Epithelial cell of esophagus (primary cell): ENCODE results near the gene RBM18.

ENCODE experiments used
- DNase-seq: peaks from one replicate; pipeline ENCODE4 v3.0.0; 2010; ENCODE audit warnings: low read depth
- H3K4me3 ChIP-seq: 2 replicates; pipeline ENCODE4 v1.5.1; 2011; ENCODE audit warnings: mild to moderate bottlenecking, low read length, control low read depth
- CTCF ChIP-seq: IDR thresholded peaks from 2 replicates; pipeline ENCODE4 v1.5.1; 2011; ENCODE audit warnings: low read depth, mild to moderate bottlenecking, low read length, control low read depth, inconsistent platforms; ENCODE audit not compliant: insufficient read depth; ENCODE audit errors: missing control alignments

RBM18 gene

GRCh38 chr9:122213589-122214413 lies 50.8 kb downstream of the RBM18 start:
- peak overlapping the region; percentile 34 for H3K4me3 ChIP-seq
- TF ChIP-seq CTCF = no peak
- DNase-seq = peak; percentile 87

GRCh38 chr9:122213102-122213588 lies 51.5 kb downstream of the RBM18 start:
- TF ChIP-seq CTCF = no peak
- no peak for DNase-seq
- peak overlapping the region; percentile 34 for H3K4me3 ChIP-seq

- no peak for TF ChIP-seq CTCF
- no peak overlapping the region for H3K4me3 ChIP-seq
- DNase-seq = no peak
These were observed 52.1 kb downstream of the RBM18 start for GRCh38 chr9:122212473-122213004.

GRCh38 chr9:122209451-122209850 lies 55.2 kb downstream of the RBM18 start:
- no peak for DNase-seq
- no peak overlapping the region for H3K4me3 ChIP-seq
- no peak for TF ChIP-seq CTCF

GRCh38 chr9:122207096-122207495 lies 57.5 kb downstream of the RBM18 start:
- no peak overlapping the region for H3K4me3 ChIP-seq
- no peak for DNase-seq
- no peak for TF ChIP-seq CTCF

GRCh38 chr9:122206118-122207046 lies 58.3 kb downstream of the RBM18 start:
- DNase-seq = no peak
- no peak overlapping the region for H3K4me3 ChIP-seq
- TF ChIP-seq CTCF = no peak
